Panc1 (cell line): ENCODE data around the gene SMIM13. TPM values are rescaled to one million over a fixed set of nuclear protein-coding genes. Genes with fewer than 3 reads are reported as not detected.
A peak's percentile ranks its signal among the peaks of the same experiment; 100 is the strongest.
"Not testable (repeated sequence)": the region's sequence is repeated elsewhere in the genome, so short reads cannot be mapped to it uniquely, and the experiment has no call there.

ENCODE experiments used
- ATAC-seq: fragments of 200-7000 bp; cut with Tn5 transposase; 2 replicates; pipeline ENCODE4 v1.9.1; 2020; ENCODE audit warnings: mild to moderate bottlenecking, moderate library complexity
- BruUV-seq: library from RNA; stranded (reverse); fragments of 400-500 nt; replicated peaks from 2 replicates; lab custom pipeline; 2021; lab: Mats Ljungman, UMichigan
- CTCF ChIA-PET: fragments of 300-600 bp; sonication (Branson Sonifier 250); formaldehyde crosslinking; loops from one replicate; lab custom pipeline; 2022; ENCODE audit warnings: antibody characterized with exemption; lab: Charles Lee
- POLR2A ChIA-PET: fragments of 300-600 bp; sonication (Branson Sonifier 250); formaldehyde crosslinking; loops from one replicate; lab custom pipeline; 2022; ENCODE audit warnings: antibody characterized with exemption; lab: Charles Lee
- DNase-seq: peaks from one replicate; pipeline ENCODE4 v3.0.0-alpha.2; 2010; ENCODE audit warnings: low read depth, low spot score
- H3K27ac ChIP-seq: 2 replicates; pipeline ENCODE4 v1.5.1; 2011; ENCODE audit warnings: mild to moderate bottlenecking, low read length, inconsistent platforms
- H3K27me3 ChIP-seq: fragments of 200-500 bp; sonication (Bioruptor generic); 2 replicates; pipeline ENCODE4 v1.6.0; 2014; ENCODE audit warnings: low read length, inconsistent platforms; ENCODE audit not compliant: control insufficient read depth, insufficient read depth
- H3K36me3 ChIP-seq: fragments of 200-500 bp; sonication (Bioruptor generic); 2 replicates; pipeline ENCODE4 v1.5.1; 2014; ENCODE audit warnings: inconsistent platforms, mild to moderate bottlenecking, low read length, moderate library complexity; ENCODE audit not compliant: control insufficient read depth, insufficient read depth
- H3K4me1 ChIP-seq: 2 replicates; pipeline ENCODE4 v1.5.1; 2011; ENCODE audit warnings: inconsistent platforms, mild to moderate bottlenecking, low read length, moderate library complexity; ENCODE audit not compliant: control insufficient read depth, insufficient read depth
- H3K4me3 ChIP-seq, 2 experiments: 2 replicates each; pipeline ENCODE4 v1.5.1; 2011 to 2012; ENCODE audit warnings: low read depth in 2 of 2, low read length in 2 of 2, mild to moderate bottlenecking in 2 of 2, inconsistent platforms in 1 of 2, moderate library complexity in 1 of 2
- H3K9me3 ChIP-seq: fragments of 200-500 bp; sonication (Bioruptor generic); 2 replicates; pipeline ENCODE4 v1.5.1; 2014; ENCODE audit warnings: low read depth, mild to moderate bottlenecking, inconsistent platforms, low read length, moderate library complexity; ENCODE audit not compliant: control insufficient read depth, insufficient read depth
- POLR2AphosphoS5 ChIP-seq: IDR thresholded peaks from 2 replicates; pipeline ENCODE4 v1.6.1; 2012; ENCODE audit warnings: mild to moderate bottlenecking, low read depth, low read length, moderate library complexity
- SIN3A ChIP-seq: IDR thresholded peaks from 2 replicates; pipeline ENCODE4 v1.6.1; 2012; ENCODE audit warnings: low read depth, mild to moderate bottlenecking, low read length, moderate library complexity, borderline replicate concordance; ENCODE audit not compliant: insufficient read depth
- TCF7L2 ChIP-seq: IDR thresholded peaks from 2 replicates; pipeline ENCODE4 v1.6.1; 2011; ENCODE audit warnings: mild to moderate bottlenecking, low read depth, low read length, inconsistent platforms
- in situ Hi-C: cut with HindIII; loops from 2 replicates; pipeline ENCODE4 v1.10.0; 2016; ENCODE audit warnings: low sequenced_read_pairs, low pct_unique_long_range_greater_than_20kb
- intact Hi-C: fragments of 100-400 bp; cut with micrococcal nuclease; formaldehyde crosslinking; loops from one replicate; pipeline ENCODE4 v1.10.0; 2022; ENCODE audit not compliant: unreplicated experiment
- total RNA-seq: library from RNA; stranded (reverse); gene quantifications from one replicate; pipeline ENCODE4 v1.2.1, GENCODE V29; 2021; ENCODE audit not compliant: unreplicated experiment
- TF ChIP-seq, protein P1 (sequence below): fragments of 450-650 bp; IDR thresholded peaks from 2 replicates; pipeline ENCODE4 v1.5.1; 2017; ENCODE audit warnings: mild to moderate bottlenecking
- TF ChIP-seq, protein P2 (sequence below), 2 experiments: IDR thresholded peaks; 2 replicates each; pipeline ENCODE4 v1.6.1; 2011 to 2012; ENCODE audit warnings: low read depth in 2 of 2, control low read depth in 1 of 2, low read length in 1 of 2, mild to moderate bottlenecking in 1 of 2, moderate library complexity in 1 of 2; ENCODE audit not compliant: insufficient read depth in 1 of 2

Gene SMIM13
- total RNA-seq, 1 experiment from 2014 or later: 17.6 TPM

GRCh38 chr6:11091141-11091540 is 2.5 kb upstream of the SMIM13 start:
- H3K27ac ChIP-seq, CTCF ChIA-PET, POLR2A ChIA-PET, ATAC-seq, BruUV-seq, H3K4me3 ChIP-seq, DNase-seq, H3K27me3 ChIP-seq, H3K9me3 ChIP-seq, H3K36me3 ChIP-seq, intact Hi-C loops, in situ Hi-C loops: not testable (repeated sequence)
- peaks cover 10% of the 10 kb centered on the region for H3K4me1 ChIP-seq

GRCh38 chr6:11092668-11093375 is 812 bp upstream of the SMIM13 start:
- no peak for DNase-seq

GRCh38 chr6:11093376-11093625 is 333 bp upstream of the SMIM13 start:
- no peaks in the 10 kb centered on the region for H3K27me3 ChIP-seq
- ChIA-PET CTCF (no interaction called here), POLR2A (no interaction called here)
- H3K27ac ChIP-seq: peak overlapping the region; percentile 83
- TF ChIP-seq SIN3A: no peak
- TF ChIP-seq TCF7L2: no peak
- TF ChIP-seq, protein P1, sequence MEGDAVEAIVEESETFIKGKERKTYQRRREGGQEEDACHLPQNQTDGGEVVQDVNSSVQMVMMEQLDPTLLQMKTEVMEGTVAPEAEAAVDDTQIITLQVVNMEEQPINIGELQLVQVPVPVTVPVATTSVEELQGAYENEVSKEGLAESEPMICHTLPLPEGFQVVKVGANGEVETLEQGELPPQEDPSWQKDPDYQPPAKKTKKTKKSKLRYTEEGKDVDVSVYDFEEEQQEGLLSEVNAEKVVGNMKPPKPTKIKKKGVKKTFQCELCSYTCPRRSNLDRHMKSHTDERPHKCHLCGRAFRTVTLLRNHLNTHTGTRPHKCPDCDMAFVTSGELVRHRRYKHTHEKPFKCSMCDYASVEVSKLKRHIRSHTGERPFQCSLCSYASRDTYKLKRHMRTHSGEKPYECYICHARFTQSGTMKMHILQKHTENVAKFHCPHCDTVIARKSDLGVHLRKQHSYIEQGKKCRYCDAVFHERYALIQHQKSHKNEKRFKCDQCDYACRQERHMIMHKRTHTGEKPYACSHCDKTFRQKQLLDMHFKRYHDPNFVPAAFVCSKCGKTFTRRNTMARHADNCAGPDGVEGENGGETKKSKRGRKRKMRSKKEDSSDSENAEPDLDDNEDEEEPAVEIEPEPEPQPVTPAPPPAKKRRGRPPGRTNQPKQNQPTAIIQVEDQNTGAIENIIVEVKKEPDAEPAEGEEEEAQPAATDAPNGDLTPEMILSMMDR: no peak
- TF ChIP-seq POLR2AphosphoS5: no peak
- TF ChIP-seq, protein P2, sequence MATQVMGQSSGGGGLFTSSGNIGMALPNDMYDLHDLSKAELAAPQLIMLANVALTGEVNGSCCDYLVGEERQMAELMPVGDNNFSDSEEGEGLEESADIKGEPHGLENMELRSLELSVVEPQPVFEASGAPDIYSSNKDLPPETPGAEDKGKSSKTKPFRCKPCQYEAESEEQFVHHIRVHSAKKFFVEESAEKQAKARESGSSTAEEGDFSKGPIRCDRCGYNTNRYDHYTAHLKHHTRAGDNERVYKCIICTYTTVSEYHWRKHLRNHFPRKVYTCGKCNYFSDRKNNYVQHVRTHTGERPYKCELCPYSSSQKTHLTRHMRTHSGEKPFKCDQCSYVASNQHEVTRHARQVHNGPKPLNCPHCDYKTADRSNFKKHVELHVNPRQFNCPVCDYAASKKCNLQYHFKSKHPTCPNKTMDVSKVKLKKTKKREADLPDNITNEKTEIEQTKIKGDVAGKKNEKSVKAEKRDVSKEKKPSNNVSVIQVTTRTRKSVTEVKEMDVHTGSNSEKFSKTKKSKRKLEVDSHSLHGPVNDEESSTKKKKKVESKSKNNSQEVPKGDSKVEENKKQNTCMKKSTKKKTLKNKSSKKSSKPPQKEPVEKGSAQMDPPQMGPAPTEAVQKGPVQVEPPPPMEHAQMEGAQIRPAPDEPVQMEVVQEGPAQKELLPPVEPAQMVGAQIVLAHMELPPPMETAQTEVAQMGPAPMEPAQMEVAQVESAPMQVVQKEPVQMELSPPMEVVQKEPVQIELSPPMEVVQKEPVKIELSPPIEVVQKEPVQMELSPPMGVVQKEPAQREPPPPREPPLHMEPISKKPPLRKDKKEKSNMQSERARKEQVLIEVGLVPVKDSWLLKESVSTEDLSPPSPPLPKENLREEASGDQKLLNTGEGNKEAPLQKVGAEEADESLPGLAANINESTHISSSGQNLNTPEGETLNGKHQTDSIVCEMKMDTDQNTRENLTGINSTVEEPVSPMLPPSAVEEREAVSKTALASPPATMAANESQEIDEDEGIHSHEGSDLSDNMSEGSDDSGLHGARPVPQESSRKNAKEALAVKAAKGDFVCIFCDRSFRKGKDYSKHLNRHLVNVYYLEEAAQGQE (IDR thresholded peaks at IDR 0.05; ENCODE audit: insufficient read depth in 1 of 2, low read depth in 2 of 2, low read length in 1 of 2): no peak
- peak overlapping the region; percentile 69 to 87 for H3K4me3 ChIP-seq
- ATAC-seq: peak; percentile 17
- BruUV-seq: no TSS peak
- no peaks in the 10 kb centered on the region for H3K9me3 ChIP-seq
- peaks cover 13% of the 10 kb centered on the region for H3K4me1 ChIP-seq
- in situ Hi-C loops: no loop called here
- no peak for DNase-seq
- no peaks in the 10 kb centered on the region for H3K36me3 ChIP-seq
- intact Hi-C loops: no loop called here

More at GRCh38 chr6:11092668-11093375, 812 bp upstream of the SMIM13 start:
- peak overlapping the region; percentile 69 to 87 for H3K4me3 ChIP-seq
- in situ Hi-C loops (no loop called here), intact Hi-C loops (no loop called here)
- peak overlapping the region; percentile 83 for H3K27ac ChIP-seq
- H3K27me3 ChIP-seq: no peaks in the 10 kb centered on the region
- ATAC-seq: peak; percentile 33
- CTCF ChIA-PET: no interaction called here
- peaks cover 13% of the 10 kb centered on the region for H3K4me1 ChIP-seq
- H3K36me3 ChIP-seq: no peaks in the 10 kb centered on the region
- POLR2A ChIA-PET: no interaction called here
- BruUV-seq: no TSS peak
- TF ChIP-seq, protein P1: no peak
- TF ChIP-seq, protein P2 (IDR thresholded peaks at IDR 0.05; ENCODE audit: insufficient read depth in 1 of 2, low read depth in 2 of 2, low read length in 1 of 2): no peak
- TF ChIP-seq POLR2AphosphoS5 (no peak), TCF7L2 (no peak), SIN3A (no peak)
- H3K9me3 ChIP-seq: no peaks in the 10 kb centered on the region
